HG03175 (cell line): ENCODE measurements around the gene AATK.

Experiments
- ATAC-seq: cut with Tn5 transposase; IDR thresholded peaks from one replicate; pipeline ENCODE4 v1.9.1; 2021; ENCODE audit warnings: mild to moderate bottlenecking, moderate library complexity; ENCODE audit not compliant: unreplicated experiment

AATK gene, protein sequence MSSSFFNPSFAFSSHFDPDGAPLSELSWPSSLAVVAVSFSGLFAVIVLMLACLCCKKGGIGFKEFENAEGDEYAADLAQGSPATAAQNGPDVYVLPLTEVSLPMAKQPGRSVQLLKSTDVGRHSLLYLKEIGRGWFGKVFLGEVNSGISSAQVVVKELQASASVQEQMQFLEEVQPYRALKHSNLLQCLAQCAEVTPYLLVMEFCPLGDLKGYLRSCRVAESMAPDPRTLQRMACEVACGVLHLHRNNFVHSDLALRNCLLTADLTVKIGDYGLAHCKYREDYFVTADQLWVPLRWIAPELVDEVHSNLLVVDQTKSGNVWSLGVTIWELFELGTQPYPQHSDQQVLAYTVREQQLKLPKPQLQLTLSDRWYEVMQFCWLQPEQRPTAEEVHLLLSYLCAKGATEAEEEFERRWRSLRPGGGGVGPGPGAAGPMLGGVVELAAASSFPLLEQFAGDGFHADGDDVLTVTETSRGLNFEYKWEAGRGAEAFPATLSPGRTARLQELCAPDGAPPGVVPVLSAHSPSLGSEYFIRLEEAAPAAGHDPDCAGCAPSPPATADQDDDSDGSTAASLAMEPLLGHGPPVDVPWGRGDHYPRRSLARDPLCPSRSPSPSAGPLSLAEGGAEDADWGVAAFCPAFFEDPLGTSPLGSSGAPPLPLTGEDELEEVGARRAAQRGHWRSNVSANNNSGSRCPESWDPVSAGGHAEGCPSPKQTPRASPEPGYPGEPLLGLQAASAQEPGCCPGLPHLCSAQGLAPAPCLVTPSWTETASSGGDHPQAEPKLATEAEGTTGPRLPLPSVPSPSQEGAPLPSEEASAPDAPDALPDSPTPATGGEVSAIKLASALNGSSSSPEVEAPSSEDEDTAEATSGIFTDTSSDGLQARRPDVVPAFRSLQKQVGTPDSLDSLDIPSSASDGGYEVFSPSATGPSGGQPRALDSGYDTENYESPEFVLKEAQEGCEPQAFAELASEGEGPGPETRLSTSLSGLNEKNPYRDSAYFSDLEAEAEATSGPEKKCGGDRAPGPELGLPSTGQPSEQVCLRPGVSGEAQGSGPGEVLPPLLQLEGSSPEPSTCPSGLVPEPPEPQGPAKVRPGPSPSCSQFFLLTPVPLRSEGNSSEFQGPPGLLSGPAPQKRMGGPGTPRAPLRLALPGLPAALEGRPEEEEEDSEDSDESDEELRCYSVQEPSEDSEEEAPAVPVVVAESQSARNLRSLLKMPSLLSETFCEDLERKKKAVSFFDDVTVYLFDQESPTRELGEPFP (N-terminal part only)

DNA sequence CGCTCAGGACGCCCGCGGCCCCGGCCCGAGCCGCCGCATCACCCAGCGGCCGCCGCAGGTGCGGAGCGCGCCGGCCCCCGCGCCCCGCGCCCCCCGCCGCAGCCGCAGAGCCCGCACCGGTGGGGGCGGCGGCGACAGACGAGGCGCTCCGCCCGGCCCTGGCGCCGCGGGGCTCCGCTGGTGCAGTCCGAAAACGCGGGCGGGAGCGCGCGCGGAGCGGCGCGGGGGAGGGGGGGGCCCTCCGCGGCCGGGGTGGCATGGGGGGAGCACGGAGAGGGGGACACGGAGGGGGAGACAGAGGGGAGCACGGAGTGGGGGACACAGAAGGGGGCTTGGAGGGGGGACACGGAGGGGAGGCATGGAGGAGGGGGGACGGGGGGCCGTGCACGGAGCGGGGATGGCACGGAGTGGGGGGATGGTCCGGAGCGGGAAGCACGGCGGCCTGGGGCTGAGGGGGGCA is at the start of gene AATK:
Gene AATK, minus strand, starts transcription at position 189 of the 460 bp plus-strand sequence. CDS start 229 bp downstream, outside the sequence.
- ATAC-seq, result no peak

- no peak for ATAC-seq
Observed at GRCh38 chr17:81213978-81214377, 48.0 kb upstream of the AATK start.

- ATAC-seq, result no peak
Observed at GRCh38 chr17:81212365-81212764, 46.3 kb upstream of the AATK start.

GRCh38 chr17:81210868-81211267 is 44.8 kb upstream of the AATK start:
- ATAC-seq, result no peak

DNA sequence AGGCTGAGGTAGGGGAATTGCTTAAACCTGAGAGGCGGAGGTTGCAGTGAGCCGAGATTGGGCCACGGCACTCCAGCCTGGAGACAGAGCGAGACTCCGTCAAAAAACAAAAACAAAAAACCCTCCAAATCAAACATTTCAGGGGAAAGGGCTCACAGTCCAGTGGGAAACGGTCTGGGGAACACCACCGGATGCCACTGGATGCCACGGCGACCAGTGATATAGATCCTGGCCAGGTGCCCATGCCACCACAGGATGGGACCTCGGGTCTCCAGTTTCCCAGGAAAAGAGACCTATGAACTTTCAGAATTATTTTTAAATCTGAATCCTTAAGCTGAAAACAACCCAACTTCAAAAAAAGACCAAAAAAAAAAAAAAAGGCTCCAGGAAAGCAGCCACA is 44.4 kb upstream of the AATK start:
- no peak for ATAC-seq

- ATAC-seq, result no peak
Observed at GRCh38 chr17:81209141-81209540, 43.1 kb upstream of the AATK start.

DNA sequence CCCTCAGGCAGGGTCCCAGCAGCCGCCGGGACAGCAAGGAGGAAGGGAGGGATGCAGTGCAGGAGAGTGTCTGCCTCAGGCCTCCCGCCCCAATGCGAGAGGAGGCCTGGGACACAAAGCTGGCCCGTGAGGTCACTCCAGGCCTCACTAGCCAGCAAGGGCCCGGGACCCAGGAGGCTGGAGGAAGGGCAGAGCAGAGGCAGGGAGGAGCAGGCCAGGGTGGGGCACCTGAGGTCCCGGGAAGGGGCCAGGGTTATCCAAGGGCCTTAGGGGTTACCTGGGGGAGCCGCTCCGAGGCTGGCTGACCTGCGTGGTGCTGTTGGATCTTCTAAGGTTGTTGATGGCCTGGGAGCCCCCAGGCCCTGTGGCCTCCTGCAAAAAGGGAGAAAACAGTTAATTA is 42.6 kb upstream of the AATK start:
- ATAC-seq, result no peak

- no peak for ATAC-seq
Observed at GRCh38 chr17:81207610-81208581, 41.9 kb upstream of the AATK start.

GRCh38 chr17:81206657-81207056 is 40.6 kb upstream of the AATK start:
- ATAC-seq, result no peak

DNA sequence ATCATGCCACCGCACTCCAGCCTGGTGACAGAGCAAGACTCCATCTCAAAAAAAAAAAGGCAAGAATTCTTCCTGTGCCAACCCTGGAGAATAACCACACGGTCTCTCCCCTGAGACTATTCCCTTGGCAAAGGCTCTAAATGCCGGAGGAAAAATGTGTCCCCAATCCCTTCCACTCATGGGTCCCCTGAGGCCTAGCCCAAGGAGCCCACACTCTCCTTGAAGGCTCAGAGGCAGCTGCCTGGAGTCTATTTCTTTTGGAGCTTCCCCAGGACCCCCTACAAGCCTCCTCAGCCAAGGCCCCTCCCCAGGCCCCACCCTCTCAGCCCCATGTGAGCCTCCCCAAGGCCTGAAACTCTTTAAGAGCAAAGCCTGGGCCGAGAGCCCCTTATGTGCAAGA is 40.1 kb upstream of the AATK start:
- ATAC-seq, result no peak

DNA sequence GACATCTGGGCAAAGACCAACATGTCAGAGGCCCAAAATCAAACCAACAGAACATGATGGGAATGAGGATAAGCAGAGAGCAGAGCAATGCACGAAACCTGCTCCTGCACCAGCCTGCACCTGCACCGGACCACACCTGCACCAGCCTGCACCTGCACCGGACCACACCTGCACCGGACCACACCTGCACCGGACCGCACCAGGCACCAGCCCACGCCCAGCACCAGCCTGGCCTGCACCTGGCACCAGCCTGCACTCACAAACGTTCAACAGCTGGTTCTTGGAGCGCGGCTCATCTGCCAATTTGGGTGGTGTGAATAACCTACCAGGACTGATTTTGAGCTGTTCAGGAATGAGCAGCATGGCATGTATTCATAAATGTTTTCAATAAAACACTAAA is 38.6 kb upstream of the AATK start:
- ATAC-seq, result no peak

DNA sequence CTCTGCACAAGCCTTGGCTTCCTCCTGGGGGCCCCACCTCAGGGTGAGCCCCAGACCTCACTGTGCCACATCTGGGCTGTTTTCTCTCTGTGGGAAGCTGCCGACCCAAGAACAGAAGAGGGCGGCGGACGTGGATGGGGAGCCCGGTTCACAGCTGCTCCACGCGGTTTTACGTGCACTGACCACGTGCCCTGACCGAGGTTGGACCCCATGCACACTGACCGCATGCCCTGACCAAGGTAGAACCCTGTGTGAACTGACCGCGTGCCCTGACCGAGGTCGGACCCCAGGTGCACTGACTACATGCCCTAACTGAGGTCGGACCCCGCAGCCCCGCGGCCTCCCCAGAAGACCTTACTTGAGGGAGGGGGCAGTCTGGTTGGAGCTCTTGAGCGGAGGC is 37.1 kb upstream of the AATK start:
- no peak for ATAC-seq

- no peak for ATAC-seq
Observed at GRCh38 chr17:81202318-81202717, 36.3 kb upstream of the AATK start.

DNA sequence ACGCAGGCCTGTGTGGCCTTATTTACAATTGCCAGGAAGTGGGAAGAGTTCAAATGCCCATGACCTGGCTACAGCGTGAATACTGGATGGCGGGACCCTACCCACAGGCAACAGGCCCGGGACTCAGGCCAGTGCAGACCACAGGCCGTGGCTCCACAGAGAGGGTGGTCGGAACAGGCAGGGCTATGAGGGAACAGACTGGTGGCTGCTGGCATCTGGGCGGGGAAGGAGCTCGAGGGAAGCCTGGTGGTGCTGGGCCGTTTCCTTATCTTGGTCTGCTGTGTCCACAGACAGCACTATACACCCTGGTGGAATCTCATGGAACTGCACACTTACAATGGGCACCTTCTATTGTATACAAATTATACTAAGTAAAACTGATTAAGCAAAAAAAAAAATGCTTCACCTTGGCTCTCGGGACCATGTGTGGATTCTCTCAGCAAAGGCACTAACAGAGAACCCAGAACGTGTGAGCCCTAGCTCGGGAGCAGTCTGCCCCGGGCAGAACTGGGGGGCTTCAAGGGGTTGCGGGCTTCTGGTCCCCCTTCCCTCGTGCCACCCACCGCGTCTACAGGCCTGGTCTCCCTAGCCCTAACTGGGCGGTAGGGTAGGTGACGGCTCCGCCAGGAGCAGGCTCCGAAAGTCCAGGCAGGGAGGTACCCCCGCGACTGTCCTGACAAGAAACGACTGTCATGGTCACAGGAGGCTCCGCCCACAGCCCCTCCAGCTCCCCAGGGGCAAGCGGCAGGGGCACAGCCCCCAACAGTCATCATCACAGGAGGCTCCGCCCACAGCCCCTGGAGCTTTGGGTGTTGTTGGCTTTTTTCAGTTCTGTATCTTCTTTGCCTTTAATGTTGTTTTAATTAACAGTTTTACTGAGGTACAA is 34.9 kb upstream of the AATK start:
- no peak for ATAC-seq

GRCh38 chr17:81200201-81200600 is 34.2 kb upstream of the AATK start:
- no peak for ATAC-seq

DNA sequence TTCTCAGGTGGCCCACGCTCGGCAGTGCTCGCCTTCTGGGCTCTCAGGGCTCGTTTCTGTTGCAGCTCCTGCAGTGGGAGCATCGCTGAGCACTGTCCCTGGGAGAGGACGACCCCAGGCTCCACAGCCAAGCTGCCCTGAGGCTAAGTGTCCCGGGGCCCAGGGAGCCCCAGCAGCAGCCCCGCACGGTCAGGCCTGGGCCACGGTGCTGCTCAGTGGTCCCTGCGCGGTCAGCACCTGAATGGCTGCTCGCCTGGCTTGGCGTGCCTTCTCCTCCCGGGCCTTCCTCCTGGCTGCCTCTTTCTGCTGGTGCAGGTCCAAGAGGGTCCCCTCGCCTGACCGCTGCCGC is 33.4 kb upstream of the AATK start:
- ATAC-seq, result no peak

DNA sequence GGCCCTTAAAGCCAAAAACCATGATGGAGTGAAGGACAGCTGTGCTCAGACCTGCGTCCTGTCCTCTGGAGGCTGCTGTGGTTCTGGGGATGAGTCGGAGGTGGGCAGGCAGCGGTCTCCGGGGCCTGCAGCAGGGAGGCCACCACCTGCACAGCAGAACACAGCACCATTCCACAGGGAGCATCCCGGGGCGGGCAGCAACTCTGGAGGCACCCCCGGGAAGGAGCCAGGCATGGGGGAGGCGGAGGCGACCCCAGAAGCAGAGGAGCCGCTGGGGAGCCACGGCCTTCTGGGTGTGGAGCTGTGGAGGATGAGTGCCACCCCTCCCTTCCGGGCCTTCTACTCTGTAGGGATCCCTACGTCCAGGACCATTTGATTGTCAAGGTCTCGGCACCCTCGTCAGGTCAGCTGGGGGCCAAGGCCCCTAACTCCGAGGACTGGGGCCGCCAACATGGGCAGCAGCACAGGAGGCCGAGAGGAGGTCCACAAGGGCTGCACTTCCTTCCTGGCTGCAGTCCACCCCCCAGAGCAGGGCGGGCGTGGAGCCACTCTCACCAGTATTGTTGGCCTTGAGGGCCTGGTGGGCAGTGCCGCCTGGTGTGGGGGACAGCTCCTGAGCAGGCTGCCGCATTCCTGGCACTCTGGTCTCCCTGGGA is 32.9 kb upstream of the AATK start:
- no peak for ATAC-seq

DNA sequence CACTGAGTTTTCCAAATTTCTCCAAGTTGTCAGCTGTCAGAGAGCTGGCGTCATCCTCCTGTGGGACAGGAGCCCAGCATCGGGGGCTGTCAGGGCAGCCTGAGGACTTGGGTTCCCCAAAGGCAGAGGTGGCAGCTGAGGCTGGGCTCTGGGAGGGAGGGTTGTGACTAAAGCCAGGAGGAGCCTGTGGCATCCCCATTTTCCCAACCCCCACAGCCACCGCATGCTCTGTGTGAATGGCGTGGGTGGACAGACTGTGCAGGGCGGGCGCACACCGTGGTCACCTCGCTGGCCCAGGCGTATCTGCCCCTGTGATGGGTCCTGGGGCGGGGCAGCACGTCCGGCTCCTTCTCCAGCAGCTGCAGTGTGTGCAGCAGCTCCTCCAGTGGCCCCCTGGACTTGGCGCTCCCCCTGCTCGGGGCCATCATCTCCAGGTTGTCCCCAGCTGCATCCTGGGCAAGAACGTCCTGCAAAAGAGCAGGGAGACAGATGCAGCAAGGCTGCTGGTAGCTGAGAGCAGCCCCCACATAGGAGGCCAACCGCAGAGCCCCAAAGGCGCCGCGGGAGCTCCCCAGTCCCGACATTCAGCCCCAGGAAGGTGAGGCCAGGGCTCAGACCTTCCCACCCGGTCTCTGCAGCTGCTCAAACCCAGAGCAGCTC is 31.9 kb upstream of the AATK start:
- no peak for ATAC-seq
